Natural killer cell (primary cell): ENCODE results near the gene URM1. TPM values are rescaled to one million over a fixed set of nuclear protein-coding genes. Genes with fewer than 3 reads are reported as not detected.

Experiments
- ATAC-seq, 3 donors: fragments of 150-1000 bp in 2 of 3; fragments of 200-7000 bp in 1 of 3; cut with Tn5 transposase; 1 replicate in 1 of 3; 2 replicates in 2 of 3; pipeline ENCODE4 v1.10.0; 2021; ENCODE audit warnings: mild to moderate bottlenecking in 2 of 3, moderate library complexity in 2 of 3
- DNase-seq, 2 donors: peaks; one replicate each; pipeline versions ENCODE4 v3.0.0 to v3.0.0-alpha.2; 2013 to 2021; ENCODE audit warnings: mixed read lengths in 1 of 2
- H3K27ac ChIP-seq: one replicate; pipeline ENCODE4 v1.5.1; 2013; ENCODE audit warnings: mild to moderate bottlenecking, low read length
- H3K27me3 ChIP-seq: one replicate; pipeline ENCODE4 v1.6.1; 2013; ENCODE audit warnings: low read length; ENCODE audit not compliant: control insufficient read depth, insufficient read depth
- H3K36me3 ChIP-seq: one replicate; pipeline ENCODE4 v1.6.1; 2013; ENCODE audit warnings: low read length; ENCODE audit not compliant: control insufficient read depth, insufficient read depth
- H3K4me1 ChIP-seq: one replicate; pipeline ENCODE4 v1.6.1; 2013; ENCODE audit warnings: low read length; ENCODE audit not compliant: control insufficient read depth, insufficient read depth
- H3K4me3 ChIP-seq: one replicate; pipeline ENCODE4 v1.5.1; 2013; ENCODE audit warnings: low read length
- H3K9me3 ChIP-seq: one replicate; pipeline ENCODE4 v1.6.1; 2013; ENCODE audit warnings: low read length; ENCODE audit not compliant: control insufficient read depth, insufficient read depth
- H3K27ac Mint-ChIP-seq, 2 donors: one replicate each; pipeline ENCODE4 v1.8.0; 2022; ENCODE audit warnings: mild to moderate bottlenecking in 2 of 2, mixed read lengths in 2 of 2, moderate library complexity in 1 of 2
- H3K27me3 Mint-ChIP-seq, 2 donors: one replicate each; pipeline ENCODE4 v1.8.0; 2022; ENCODE audit warnings: low read depth in 2 of 2, mixed read lengths in 2 of 2
- H3K36me3 Mint-ChIP-seq: one replicate; pipeline ENCODE4 v1.8.0; 2022; ENCODE audit warnings: mixed read lengths
- H3K4me1 Mint-ChIP-seq, 2 donors: one replicate each; pipeline ENCODE4 v1.8.0; 2022; ENCODE audit warnings: mixed read lengths in 2 of 2
- H3K4me3 Mint-ChIP-seq: one replicate; pipeline ENCODE4 v1.8.0; 2022; ENCODE audit warnings: mild to moderate bottlenecking, moderate library complexity, mixed read lengths
- H3K9me3 Mint-ChIP-seq, 2 donors: one replicate each; pipeline ENCODE4 v1.8.0; 2022; ENCODE audit warnings: mixed read lengths in 2 of 2
- CTCF ChIP-seq: fragments of 200-600 bp; IDR thresholded peaks from one replicate; pipeline ENCODE4 v1.8.0; 2022; ENCODE audit warnings: antibody characterized with exemption
- WGBS: methylation state at CpG from one replicate; pipeline ENCODE4 v1.1.7; 2013; ENCODE audit warnings: missing lambda C conversion rate; ENCODE audit not compliant: insufficient coverage; 5-methylcytosine and 5-hydroxymethylcytosine counted together
- intact Hi-C: fragments of 100-400 bp; cut with micrococcal nuclease; formaldehyde crosslinking; loops from one replicate; pipeline ENCODE4 v1.14.2; 2022
- total RNA-seq, 4 donors: library from RNA; stranded (reverse); fragments of 120-200 nt in 1 of 4; gene quantifications; one replicate each; pipeline versions ENCODE4 v1.2.3 to v1.2.4, GENCODE V29; 2013 to 2022

The URM1 gene
- total RNA-seq, 3 donors from 2014 or later (not counting 1 experiment from before 2014, with no cell fraction given), result 39.4 to 47.8 (median 46.7) TPM

GRCh38 chr9:128438343-128439109, 67.4 kb downstream of the URM1 start:
- no peak overlapping the region for H3K4me3 ChIP-seq
- WGBS, result 36% methylated on average over 12 of the region's 12 CpGs
- no peaks in the 10 kb centered on the region for H3K9me3 ChIP-seq
- ATAC-seq (peak; percentile 86 to 97 (median 96)), DNase-seq (peak; percentile 80 to 88)
- no peaks in the 10 kb centered on the region for H3K27me3 ChIP-seq
- Mint-ChIP-seq H3K9me3 (no peaks in the 10 kb centered on the region), H3K4me1 (peaks cover 5 to 11% of the 10 kb centered on the region in 2 donors), H3K4me3 (no peak overlapping the region), H3K27me3 (no peaks in the 10 kb centered on the region), H3K36me3 (no peaks in the 10 kb centered on the region), H3K27ac (peak overlapping the region in 1 of 2 donors; percentile 54)
- peak; percentile 94 for TF ChIP-seq CTCF
- peak overlapping the region; percentile 6 for H3K27ac ChIP-seq
- H3K36me3 ChIP-seq, result no peaks in the 10 kb centered on the region
- intact Hi-C loops, result loop anchor here (2.0 kb wide), 3 partner anchors 18 to 114 kb away; partner anchors contain the start of genes ODF2 and SPTAN1
- peaks cover 12% of the 10 kb centered on the region for H3K4me1 ChIP-seq

DNA sequence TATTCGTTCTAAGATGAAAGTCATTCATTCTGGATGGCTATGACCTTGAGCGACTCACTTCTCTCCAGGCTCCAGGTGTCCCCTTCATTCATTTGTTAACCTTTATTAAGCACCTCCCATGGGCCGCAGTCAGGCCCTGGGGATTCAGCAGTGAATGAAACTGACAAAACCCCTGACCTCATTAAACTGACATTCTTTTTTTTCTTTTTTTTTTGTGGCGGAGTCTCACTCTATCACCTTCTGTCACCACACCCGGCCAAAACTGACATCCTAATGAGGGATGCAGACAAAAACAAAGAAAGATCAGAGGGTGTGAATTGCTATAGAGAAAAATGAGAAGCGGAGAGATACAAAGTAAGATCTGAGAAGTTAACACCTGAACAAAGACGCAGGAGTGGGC, 68.1 kb downstream of the URM1 start:
- WGBS, result 77% methylated on average over 6 of the region's 7 CpGs

More for the DNA sequence above, 68.1 kb downstream of the URM1 start:
- Histone ChIP-seq H3K36me3 (no peaks in the 10 kb centered on the region), H3K4me1 (peaks cover 12% of the 10 kb centered on the region), H3K27me3 (no peaks in the 10 kb centered on the region), H3K9me3 (no peaks in the 10 kb centered on the region), H3K27ac (peak overlapping the region; percentile 6), H3K4me3 (no peak overlapping the region)
- no peaks in the 10 kb centered on the region for H3K27me3 Mint-ChIP-seq
- H3K36me3 Mint-ChIP-seq, result no peaks in the 10 kb centered on the region
- ATAC-seq (peak in 1 of 3 donors; percentile 24), DNase-seq (no peak)
- intact Hi-C loops, result loop anchor here (2.0 kb wide), 3 partner anchors 18 to 114 kb away; partner anchors contain the start of genes ODF2 and SPTAN1
- peak overlapping the region in 1 of 2 donors; percentile 54 for H3K27ac Mint-ChIP-seq
- H3K9me3 Mint-ChIP-seq, result no peaks in the 10 kb centered on the region
- peaks cover 5 to 11% of the 10 kb centered on the region in 2 donors for H3K4me1 Mint-ChIP-seq
- TF ChIP-seq CTCF, result no peak
- H3K4me3 Mint-ChIP-seq, result no peak overlapping the region

Other genes with a start within 250 kb of the URM1 start
- gene PTGES2, start 243.6 kb upstream of the URM1 start, total RNA-seq, result 10 to 100 TPM; 43.4 to 57.0 (median 53.3) TPM
- gene LCN2, start 221.9 kb upstream of the URM1 start, total RNA-seq, result under 1 TPM in 2 of 3 donors, not detected in 1; 0.82 to 0.99 TPM
- gene BBLN, start 211.1 kb upstream of the URM1 start, total RNA-seq, result 10 to 100 TPM; 61.8 to 74.0 (median 69.3) TPM
- 100 to 1,000 TPM; 152 to 165 (median 159) TPM for gene CIZ1, start 179.8 kb upstream of the URM1 start, total RNA-seq
- gene DNM1, start 168.0 kb upstream of the URM1 start, total RNA-seq, result 1 to 10 TPM; 1.4 to 8.1 (median 2.6) TPM
- 100 to 1,000 TPM in 1 of 3 donors, 10 to 100 TPM in 2; 78.0 to 101 (median 90.9) TPM for gene GOLGA2, start 95.4 kb upstream of the URM1 start, total RNA-seq
- gene SWI5, start 95.1 kb upstream of the URM1 start, total RNA-seq, result 1 to 10 TPM; 6.3 to 9.3 (median 8.4) TPM
- 10 to 100 TPM in 2 of 3 donors, 1 to 10 TPM in 1; 8.8 to 12.0 (median 11.3) TPM for gene TRUB2, start 48.9 kb upstream of the URM1 start, total RNA-seq
- gene COQ4, start 48.5 kb upstream of the URM1 start, total RNA-seq, result 10 to 100 TPM; 28.2 to 34.5 (median 30.4) TPM
- gene SLC27A4, start 30.8 kb upstream of the URM1 start, total RNA-seq, result 10 to 100 TPM in 2 of 3 donors, 1 to 10 TPM in 1; 7.7 to 12.3 (median 11.2) TPM
- 10 to 100 TPM; 11.5 to 29.6 (median 24.2) TPM for gene CERCAM, start 49.5 kb downstream of the URM1 start, total RNA-seq
- 10 to 100 TPM; 36.4 to 44.4 (median 37.5) TPM for gene ODF2, start 84.6 kb downstream of the URM1 start, total RNA-seq
- gene GLE1, start 133.3 kb downstream of the URM1 start, total RNA-seq, result 10 to 100 TPM; 21.2 to 33.3 (median 23.3) TPM
- 100 to 1,000 TPM; 301 to 420 (median 400) TPM for gene SPTAN1, start 181.2 kb downstream of the URM1 start, total RNA-seq